HepG2 (cell line): Measurements from ENCODE around the gene NDRG3. TPM values are rescaled to one million over a fixed set of nuclear protein-coding genes. Genes with fewer than 3 reads are reported as not detected.

Experiments used
- ATF7-NPFF ChIP-seq: sonication (generic); formaldehyde crosslinking; IDR thresholded peaks from 2 replicates; pipeline ENCODE4 v1.8.1; 2023; ENCODE audit warnings: mild to moderate bottlenecking, low read depth, missing genetic modification reagents, moderate library complexity
- CBFB ChIP-seq: sonication (generic); formaldehyde crosslinking; IDR thresholded peaks from 2 replicates; pipeline ENCODE4 v1.4.0; 2020; ENCODE audit warnings: missing genetic modification reagents
- ELF1 ChIP-seq: sonication (generic); formaldehyde crosslinking; IDR thresholded peaks from 2 replicates; pipeline ENCODE4 v1.4.0; 2020; ENCODE audit warnings: missing genetic modification reagents
- FIP1L1 ChIP-seq: fragments of 200-400 bp; formaldehyde crosslinking; IDR thresholded peaks from 2 replicates; pipeline ENCODE4 v1.6.1; 2018; ENCODE audit warnings: low read depth, mild to moderate bottlenecking, low read length, moderate library complexity, borderline replicate concordance; ENCODE audit not compliant: insufficient read depth
- HMG20A ChIP-seq: IDR thresholded peaks from 2 replicates; pipeline ENCODE4 v1.6.1; 2016; ENCODE audit warnings: borderline replicate concordance
- NR0B2 ChIP-seq: sonication (generic); formaldehyde crosslinking; IDR thresholded peaks from 2 replicates; pipeline ENCODE4 v1.4.0; 2020; ENCODE audit warnings: mild to moderate bottlenecking, missing genetic modification reagents
- PCBP2 ChIP-seq: fragments of 200-400 bp; formaldehyde crosslinking; optimal IDR thresholded peaks from 2 replicates; pipeline ENCODE3; 2018; ENCODE audit warnings: low read length, low read depth; ENCODE audit not compliant: poor library complexity, severe bottlenecking
- SNAI1 ChIP-seq: sonication (generic); formaldehyde crosslinking; IDR thresholded peaks from 2 replicates; pipeline ENCODE4 v1.5.0; 2020; ENCODE audit warnings: mild to moderate bottlenecking, missing genetic modification reagents, borderline replicate concordance
- SOX5 ChIP-seq: IDR thresholded peaks from 2 replicates; pipeline ENCODE4 v1.6.1; 2016; ENCODE audit warnings: borderline replicate concordance
- SPEN ChIP-seq: sonication (generic); formaldehyde crosslinking; IDR thresholded peaks from 2 replicates; pipeline ENCODE4 v1.5.1; 2020; ENCODE audit warnings: low read depth, mild to moderate bottlenecking, missing genetic modification reagents
- ZIK1 ChIP-seq: sonication (generic); formaldehyde crosslinking; IDR thresholded peaks from 2 replicates; pipeline ENCODE4 v1.5.0; 2020; ENCODE audit warnings: mild to moderate bottlenecking, low read depth, missing genetic modification reagents, borderline replicate concordance
- ZNF121 ChIP-seq: sonication (generic); formaldehyde crosslinking; IDR thresholded peaks from 2 replicates; pipeline ENCODE4 v1.5.0; 2020; ENCODE audit warnings: mild to moderate bottlenecking, missing genetic modification reagents
- ZNF232 ChIP-seq: sonication (generic); formaldehyde crosslinking; IDR thresholded peaks from 2 replicates; pipeline ENCODE4 v1.4.0; 2020; ENCODE audit warnings: missing genetic modification reagents, borderline replicate concordance
- ZNF431 ChIP-seq: sonication (generic); formaldehyde crosslinking; IDR thresholded peaks from 2 replicates; pipeline ENCODE4 v1.9.0; 2022; ENCODE audit warnings: missing genetic modification reagents, low read depth, mild to moderate bottlenecking, borderline replicate concordance
- ZNF513 ChIP-seq: sonication (generic); formaldehyde crosslinking; conservative IDR thresholded peaks from 2 replicates; pipeline ENCODE4 v1.5.0; 2020; ENCODE audit warnings: missing genetic modification reagents
- ZNF788 ChIP-seq: sonication (generic); formaldehyde crosslinking; IDR thresholded peaks from 2 replicates; pipeline ENCODE4 v1.5.0; 2020; ENCODE audit warnings: mild to moderate bottlenecking, missing genetic modification reagents, borderline replicate concordance
- polyA plus RNA-seq, 8 experiments: library from polyadenylated mRNA; depleted of rRNA in 3 of 8; stranded (reverse) in 7 of 8; unstranded in 1 of 8; fragments of >200 nt; fragmentation: Illumina TruSeq in 4 of 8; extraction: Trizol in 4 of 8; gene quantifications; 2 replicates each; pipeline versions ENCODE4 v1.2.1 to v1.2.3, GENCODE V29; 2011 to 2016; ENCODE audit warnings: low read depth in 4 of 8, missing spikeins in 1 of 8, mixed read lengths in 1 of 8; ENCODE audit not compliant: insufficient read depth in 1 of 8
- total RNA-seq, 5 experiments: library from RNA; depleted of rRNA; stranded (reverse); fragments of >200 nt; fragmentation: Illumina TruSeq; extraction: Trizol; gene quantifications; 2 replicates each; pipeline ENCODE4 v1.2.3, GENCODE V29; 2016; ENCODE audit warnings: low read depth in 1 of 5
- TF ChIP-seq, protein P1 (sequence below): sonication (generic); formaldehyde crosslinking; IDR thresholded peaks from 2 replicates; pipeline ENCODE4 v1.5.0; 2020; ENCODE audit warnings: mild to moderate bottlenecking, missing genetic modification reagents
- TF ChIP-seq, protein P2 (sequence below): sonication (generic); formaldehyde crosslinking; IDR thresholded peaks from 2 replicates; pipeline ENCODE4 v1.8.0; 2022; ENCODE audit warnings: mild to moderate bottlenecking, missing genetic modification reagents, moderate library complexity
- TF ChIP-seq, protein P3 (sequence below): IDR thresholded peaks from 2 replicates; pipeline ENCODE4 v1.6.1; 2012; ENCODE audit warnings: low read depth, low read length, improper control_type of control experiment

Gene NDRG3
- total and polyA plus RNA-seq, 2 of the 13 experiments (the other 11 are each of a cell fraction or from before 2014, with no cell fraction given): 36.0 to 40.5 TPM

DNA sequence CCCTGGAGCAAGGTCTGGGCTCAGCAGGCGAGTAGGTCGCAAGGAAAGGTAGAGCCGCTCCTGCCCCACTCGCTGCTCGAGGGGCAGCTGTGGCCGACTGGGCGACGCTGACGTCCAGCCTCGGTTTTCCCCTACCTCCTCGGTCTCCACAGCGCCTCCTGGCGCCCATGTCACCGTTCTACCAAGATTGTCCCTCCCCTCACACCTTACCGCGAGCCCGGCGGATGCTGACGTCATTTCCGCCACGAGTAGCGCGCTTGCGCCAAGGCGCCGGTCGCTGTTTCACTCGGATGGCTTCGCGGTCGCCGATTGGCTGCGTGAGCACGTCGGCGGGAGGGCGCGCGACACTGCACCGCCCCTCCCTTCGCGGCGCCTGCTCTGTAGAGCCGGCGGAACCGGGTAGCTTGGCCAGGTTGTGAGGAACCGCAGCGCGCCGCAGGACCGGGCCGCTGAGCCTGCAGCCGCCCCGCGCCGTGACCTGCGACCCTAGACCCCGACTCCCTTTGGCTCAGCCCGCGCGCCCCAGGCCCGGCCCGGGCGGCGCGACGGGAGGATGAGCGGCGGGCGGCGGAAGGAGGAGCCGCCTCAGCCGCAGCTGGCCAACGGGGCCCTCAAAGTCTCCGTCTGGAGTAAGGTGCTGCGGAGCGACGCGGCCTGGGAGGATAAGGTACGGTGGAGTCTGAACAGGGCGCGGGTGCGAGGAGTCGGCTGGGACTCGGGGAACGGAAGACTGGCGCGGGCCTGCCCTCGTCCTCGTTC is 140.3 kb downstream of the NDRG3 start, which contains the start of gene RAB5IF (continued):
- peak; percentile 71; the same call in 1 of the 2 replicates for TF ChIP-seq ZNF513 (CRISPR knock-in tag)
- peak; percentile 10; the same call in 1 of the 2 replicates for TF ChIP-seq ZNF121 (CRISPR knock-in tag)
- peak; percentile 98 for TF ChIP-seq CBFB (CRISPR knock-in tag)
- TF ChIP-seq SNAI1: no peak; the same call in 1 of the 2 replicates
- TF ChIP-seq, protein P1, sequence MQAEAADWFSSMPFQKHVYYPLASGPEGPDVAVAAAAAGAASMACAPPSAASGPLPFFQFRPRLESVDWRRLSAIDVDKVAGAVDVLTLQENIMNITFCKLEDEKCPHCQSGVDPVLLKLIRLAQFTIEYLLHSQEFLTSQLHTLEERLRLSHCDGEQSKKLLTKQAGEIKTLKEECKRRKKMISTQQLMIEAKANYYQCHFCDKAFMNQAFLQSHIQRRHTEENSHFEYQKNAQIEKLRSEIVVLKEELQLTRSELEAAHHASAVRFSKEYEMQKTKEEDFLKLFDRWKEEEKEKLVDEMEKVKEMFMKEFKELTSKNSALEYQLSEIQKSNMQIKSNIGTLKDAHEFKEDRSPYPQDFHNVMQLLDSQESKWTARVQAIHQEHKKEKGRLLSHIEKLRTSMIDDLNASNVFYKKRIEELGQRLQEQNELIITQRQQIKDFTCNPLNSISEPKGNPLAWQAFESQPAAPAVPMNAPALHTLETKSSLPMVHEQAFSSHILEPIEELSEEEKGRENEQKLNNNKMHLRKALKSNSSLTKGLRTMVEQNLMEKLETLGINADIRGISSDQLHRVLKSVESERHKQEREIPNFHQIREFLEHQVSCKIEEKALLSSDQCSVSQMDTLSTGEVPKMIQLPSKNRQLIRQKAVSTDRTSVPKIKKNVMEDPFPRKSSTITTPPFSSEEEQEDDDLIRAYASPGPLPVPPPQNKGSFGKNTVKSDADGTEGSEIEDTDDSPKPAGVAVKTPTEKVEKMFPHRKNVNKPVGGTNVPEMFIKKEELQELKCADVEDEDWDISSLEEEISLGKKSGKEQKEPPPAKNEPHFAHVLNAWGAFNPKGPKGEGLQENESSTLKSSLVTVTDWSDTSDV (CRISPR knock-in tag): peak; percentile 71
- TF ChIP-seq, protein P2, sequence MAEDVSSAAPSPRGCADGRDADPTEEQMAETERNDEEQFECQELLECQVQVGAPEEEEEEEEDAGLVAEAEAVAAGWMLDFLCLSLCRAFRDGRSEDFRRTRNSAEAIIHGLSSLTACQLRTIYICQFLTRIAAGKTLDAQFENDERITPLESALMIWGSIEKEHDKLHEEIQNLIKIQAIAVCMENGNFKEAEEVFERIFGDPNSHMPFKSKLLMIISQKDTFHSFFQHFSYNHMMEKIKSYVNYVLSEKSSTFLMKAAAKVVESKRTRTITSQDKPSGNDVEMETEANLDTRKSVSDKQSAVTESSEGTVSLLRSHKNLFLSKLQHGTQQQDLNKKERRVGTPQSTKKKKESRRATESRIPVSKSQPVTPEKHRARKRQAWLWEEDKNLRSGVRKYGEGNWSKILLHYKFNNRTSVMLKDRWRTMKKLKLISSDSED (CRISPR knock-in tag): 0 out of 2 replicates have a peak, but pooled peaks have one; percentile 6
- peak; percentile 96 for TF ChIP-seq ZNF431 (CRISPR knock-in tag)
- TF ChIP-seq ZIK1 (CRISPR knock-in tag): peak; percentile 97
- TF ChIP-seq PCBP2: no peak
- TF ChIP-seq ATF7-NPFF (CRISPR knock-in tag): peak; percentile 96
- TF ChIP-seq SOX5 (CRISPR knock-in tag): peak; percentile 82
- TF ChIP-seq ZNF232 (CRISPR knock-in tag): peak; percentile 94; the same call in 1 of the 2 replicates
- TF ChIP-seq, protein P3, sequence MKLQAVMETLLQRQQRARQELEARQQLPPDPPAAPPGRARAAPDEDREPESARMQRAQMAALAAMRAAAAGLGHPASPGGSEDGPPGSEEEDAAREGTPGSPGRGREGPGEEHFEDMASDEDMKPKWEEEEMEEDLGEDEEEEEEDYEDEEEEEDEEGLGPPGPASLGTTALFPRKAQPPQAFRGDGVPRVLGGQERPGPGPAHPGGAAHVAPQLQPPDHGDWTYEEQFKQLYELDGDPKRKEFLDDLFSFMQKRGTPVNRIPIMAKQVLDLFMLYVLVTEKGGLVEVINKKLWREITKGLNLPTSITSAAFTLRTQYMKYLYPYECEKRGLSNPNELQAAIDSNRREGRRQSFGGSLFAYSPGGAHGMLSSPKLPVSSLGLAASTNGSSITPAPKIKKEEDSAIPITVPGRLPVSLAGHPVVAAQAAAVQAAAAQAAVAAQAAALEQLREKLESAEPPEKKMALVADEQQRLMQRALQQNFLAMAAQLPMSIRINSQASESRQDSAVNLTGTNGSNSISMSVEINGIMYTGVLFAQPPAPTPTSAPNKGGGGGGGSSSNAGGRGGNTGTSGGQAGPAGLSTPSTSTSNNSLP: peak; percentile 85
- TF ChIP-seq NR0B2 (CRISPR knock-in tag): peak; percentile 96
- no peak for TF ChIP-seq HMG20A (CRISPR knock-in tag)
- no peak for TF ChIP-seq FIP1L1
- peak; percentile 92 for TF ChIP-seq ELF1 (CRISPR knock-in tag)
- peak; percentile 100 for TF ChIP-seq SPEN
- peak; percentile 99; the same call in 1 of the 2 replicates for TF ChIP-seq ZNF788 (CRISPR knock-in tag)
